HEK293T (cell line): ENCODE results near the gene RNF31.

ENCODE experiments used
- ARNT ChIP-seq: fragments of 450-650 bp; IDR thresholded peaks from 2 replicates; pipeline ENCODE4 v1.6.1; 2017; ENCODE audit warnings: mild to moderate bottlenecking
- CTBP1 ChIP-seq: fragments of 450-650 bp; IDR thresholded peaks from 2 replicates; pipeline ENCODE4 v1.6.1; 2016; ENCODE audit warnings: borderline replicate concordance
- FOXA1 ChIP-seq: fragments of 450-650 bp; IDR thresholded peaks from 2 replicates; pipeline ENCODE4 v1.6.1; 2016; ENCODE audit warnings: mild to moderate bottlenecking
- HDGF ChIP-seq: fragments of 450-650 bp; IDR thresholded peaks from 2 replicates; pipeline ENCODE4 v1.6.1; 2017; ENCODE audit warnings: antibody characterized with exemption, borderline replicate concordance
- L3MBTL2 ChIP-seq: fragments of 450-650 bp; conservative IDR thresholded peaks from 2 replicates; pipeline ENCODE4 v1.6.1; 2016; ENCODE audit warnings: mild to moderate bottlenecking
- PKNOX1 ChIP-seq: fragments of 450-650 bp; IDR thresholded peaks from 2 replicates; pipeline ENCODE4 v1.6.1; 2016
- SUZ12 ChIP-seq: fragments of 450-650 bp; IDR thresholded peaks from 2 replicates; pipeline ENCODE4 v1.6.1; 2016; ENCODE audit warnings: mild to moderate bottlenecking

GRCh38 chr14:24117179-24117578, 30.1 kb upstream of the RNF31 start:
- TF ChIP-seq CTBP1 (no peak), FOXA1 (no peak), PKNOX1 (no peak), SUZ12 (no peak), HDGF (no peak), L3MBTL2 (no peak), ARNT (no peak)
